ENCODE measurements around the gene SPPL3. TPM values are rescaled to one million over a fixed set of nuclear protein-coding genes. Genes with fewer than 3 reads are reported as not detected.

Gene SPPL3
- total RNA-seq, 1 experiment from 2014 or later: 39.7 TPM

DNA sequence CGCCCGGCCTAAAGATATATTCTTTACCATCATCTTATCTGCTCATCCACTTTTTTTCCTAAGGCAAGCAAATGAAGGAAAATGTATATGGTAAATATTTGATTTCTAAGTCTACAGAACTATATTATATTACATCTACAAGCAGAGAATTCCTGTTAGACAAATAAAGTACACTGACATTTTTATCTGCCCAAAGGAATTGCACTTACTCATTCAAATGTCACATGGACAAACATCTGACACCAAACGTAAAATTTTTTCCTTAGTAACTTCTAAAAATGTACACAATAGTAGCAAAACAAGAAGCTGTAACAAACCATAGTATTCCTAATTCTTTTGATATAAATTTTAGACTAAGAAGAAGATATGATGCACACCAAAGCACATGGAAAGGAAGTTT lies 51.0 kb downstream of the SPPL3 start:
- no TSS peak for BruUV-seq (replicated peaks)
- no peak for ATAC-seq
- TF ChIP-seq EZH2 (IDR thresholded peaks at IDR 0.05) (no peak), SIN3A (IDR thresholded peaks at IDR 0.05; ENCODE audit: low read depth) (no peak), ZFX (IDR thresholded peaks at IDR 0.05) (no peak), POLR2A (IDR thresholded peaks at IDR 0.05; ENCODE audit: borderline replicate concordance, extremely low read depth, insufficient read depth, insufficient read length) (no peak), FOSL1 (IDR thresholded peaks at IDR 0.05; ENCODE audit: low read depth) (no peak)
- H3K27ac ChIP-seq (ENCODE audit: low read depth, low read length): no peak overlapping the region
- peaks cover 27% of the 10 kb centered on the region for H3K79me2 ChIP-seq (ENCODE audit: insufficient read depth, low read length)
- H2AFZ ChIP-seq (ENCODE audit: low read depth, low read length, poor library complexity, severe bottlenecking): no peak overlapping the region
- RAD21 ChIA-PET (ENCODE audit: low non-redundant PET in 1 of 2, low total read pairs in 2 of 2, uncharacterized antibody in 2 of 2, unreplicated experiment in 2 of 2): no interaction called here
- H4K20me1 ChIP-seq (ENCODE audit: insufficient read depth): no peaks in the 10 kb centered on the region
- CTCF ChIA-PET: no interaction called here
- H3K4me1 ChIP-seq (ENCODE audit: control insufficient read depth in 1 of 2, insufficient read depth in 2 of 2, low read length in 2 of 2): peaks cover under 1 to 15% of the 10 kb centered on the region in 2 experiments; a peak in 3 of 4 replicates
- no peak overlapping the region for H3K4me3 ChIP-seq (replicated peaks in 1 of 2; ENCODE audit: low read depth in 1 of 2, low read length in 2 of 2)
- no peaks in the 10 kb centered on the region for H3K9me3 ChIP-seq (ENCODE audit: control insufficient read depth in 1 of 2, insufficient read depth in 1 of 2, low read depth in 1 of 2, low read length in 2 of 2)
- no peaks in the 10 kb centered on the region for H3K9me2 ChIP-seq (ENCODE audit: insufficient read depth)
- H3K36me3 ChIP-seq (ENCODE audit: control insufficient read depth in 1 of 2, insufficient read depth in 2 of 2, low read length in 2 of 2): no peaks in the 10 kb centered on the region
- intact Hi-C loops (cut with micrococcal nuclease): no loop called here
- no peak overlapping the region for H3K4me2 ChIP-seq (ENCODE audit: low read length)
- no peak for DNase-seq (ENCODE audit: low read depth, low spot score)
- H3K27me3 ChIP-seq (ENCODE audit: insufficient read depth, low read length): no peaks in the 10 kb centered on the region
- POLR2A ChIA-PET: no interaction called here
- no peak overlapping the region for H3K9ac ChIP-seq (ENCODE audit: low read length)

DNA sequence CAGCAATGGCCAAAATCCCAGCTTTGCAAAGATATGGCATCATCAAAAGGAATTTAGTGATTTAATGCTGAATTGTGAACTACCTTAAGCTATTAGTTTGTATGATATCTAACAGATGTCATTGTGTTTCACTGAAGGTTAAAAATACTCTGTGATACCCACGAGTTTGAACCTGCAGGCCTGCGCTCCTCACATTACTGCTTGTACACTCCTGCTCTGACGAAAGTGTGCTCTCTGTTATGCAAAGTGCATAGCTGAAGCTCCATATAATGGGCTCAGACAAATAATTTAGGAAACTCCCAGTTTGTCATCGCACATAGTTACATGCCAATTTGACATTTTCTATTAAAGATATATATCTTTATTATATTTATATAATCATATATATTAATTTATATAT lies 52.2 kb downstream of the SPPL3 start:
- BruUV-seq (replicated peaks): no TSS peak
- H3K36me3 ChIP-seq (ENCODE audit: control insufficient read depth in 1 of 2, insufficient read depth in 2 of 2, low read length in 2 of 2): no peaks in the 10 kb centered on the region
- H3K79me2 ChIP-seq (ENCODE audit: insufficient read depth, low read length): peaks cover 28% of the 10 kb centered on the region
- H4K20me1 ChIP-seq (ENCODE audit: insufficient read depth): 0 out of 2 replicates have a peak, but pooled peaks cover under 1% of the 10 kb centered on the region
- no peaks in the 10 kb centered on the region for H3K9me3 ChIP-seq (ENCODE audit: control insufficient read depth in 1 of 2, insufficient read depth in 1 of 2, low read depth in 1 of 2, low read length in 2 of 2)
- no peaks in the 10 kb centered on the region for H3K9me2 ChIP-seq (ENCODE audit: insufficient read depth)
- no peak overlapping the region for H3K27ac ChIP-seq (ENCODE audit: low read depth, low read length)
- intact Hi-C loops (cut with micrococcal nuclease): no loop called here
- CTCF ChIA-PET: no interaction called here
- TF ChIP-seq EZH2 (IDR thresholded peaks at IDR 0.05): no peak
- H3K4me2 ChIP-seq (ENCODE audit: low read length): no peak overlapping the region
- no peak overlapping the region for H2AFZ ChIP-seq (ENCODE audit: low read depth, low read length, poor library complexity, severe bottlenecking)
- POLR2A ChIA-PET: no interaction called here
- H3K27me3 ChIP-seq (ENCODE audit: insufficient read depth, low read length): no peaks in the 10 kb centered on the region
- ATAC-seq: no peak
- H3K4me1 ChIP-seq (ENCODE audit: control insufficient read depth in 1 of 2, insufficient read depth in 2 of 2, low read length in 2 of 2): peaks cover 10 to 26% of the 10 kb centered on the region in 2 experiments
- no peak for DNase-seq (ENCODE audit: low read depth, low spot score)
- RAD21 ChIA-PET (ENCODE audit: low non-redundant PET in 1 of 2, low total read pairs in 2 of 2, uncharacterized antibody in 2 of 2, unreplicated experiment in 2 of 2): no interaction called here
- no peak overlapping the region for H3K9ac ChIP-seq (ENCODE audit: low read length)
- H3K4me3 ChIP-seq (replicated peaks in 1 of 2; ENCODE audit: low read depth in 1 of 2, low read length in 2 of 2): no peak overlapping the region

Data from HCT116 (cell line).